GM18870 (cell line): ENCODE data around the gene CAPRIN1.
"Not testable (repeated sequence)": the region's sequence is repeated elsewhere in the genome, so short reads cannot be mapped to it uniquely, and the experiment has no call there.

ENCODE experiments used
- ATAC-seq: cut with Tn5 transposase; IDR thresholded peaks from one replicate; pipeline ENCODE4 v1.9.1; 2021; ENCODE audit warnings: moderate library complexity; ENCODE audit not compliant: unreplicated experiment

The CAPRIN1 gene

DNA sequence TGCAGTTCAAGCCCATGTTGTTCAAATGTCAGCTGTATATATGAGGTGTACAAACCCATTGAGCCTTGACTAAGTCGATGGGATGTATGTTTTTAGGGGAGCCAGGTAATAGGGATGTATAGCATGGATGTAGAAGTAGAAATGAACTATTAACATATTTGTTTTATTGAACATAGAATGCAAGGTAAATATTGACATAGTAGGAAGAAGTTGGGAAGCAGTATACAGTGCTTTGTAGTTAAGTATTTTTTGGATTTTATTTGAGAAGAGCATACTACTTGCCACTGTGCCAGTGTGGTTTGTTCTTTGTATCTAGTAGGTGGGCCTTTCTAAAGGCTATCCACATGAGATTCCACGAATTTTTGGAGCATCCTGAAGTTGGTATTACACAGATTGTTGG lies 33.1 kb downstream of the CAPRIN1 start:
- no peak for ATAC-seq

DNA sequence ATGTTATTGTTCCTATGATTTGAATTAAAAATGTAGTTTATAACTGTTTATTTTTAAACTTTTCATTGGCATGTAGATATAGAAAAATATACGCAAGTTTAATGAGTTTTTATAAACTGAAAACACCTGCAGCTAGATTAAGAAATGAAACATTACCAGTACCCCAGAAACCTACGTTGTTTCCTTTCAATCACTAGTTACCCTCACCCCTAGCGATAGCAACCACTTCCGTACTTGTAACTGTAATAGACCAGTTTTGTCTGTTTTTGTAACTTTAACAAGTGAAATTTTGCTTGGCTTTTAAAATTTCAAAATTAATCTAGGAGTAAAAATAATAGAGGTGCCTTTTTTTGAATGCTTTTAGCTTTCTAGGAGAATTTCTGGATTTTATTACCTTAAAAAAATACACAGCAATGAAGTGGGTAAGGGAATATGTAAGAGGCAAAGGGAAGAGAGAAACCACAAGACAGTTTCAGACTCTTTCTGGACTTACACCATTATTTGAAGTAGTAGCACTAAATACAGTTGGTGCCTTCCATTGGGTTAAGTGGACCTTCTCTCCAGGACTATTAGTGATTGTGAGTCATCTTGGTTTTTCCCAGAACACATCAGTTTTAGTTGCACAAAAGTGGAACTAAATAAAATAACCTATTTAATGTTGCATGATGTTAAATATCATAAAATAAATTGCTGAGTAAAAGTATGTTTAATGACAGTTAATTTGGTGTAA lies 35.2 kb downstream of the CAPRIN1 start:
- ATAC-seq, result no peak

DNA sequence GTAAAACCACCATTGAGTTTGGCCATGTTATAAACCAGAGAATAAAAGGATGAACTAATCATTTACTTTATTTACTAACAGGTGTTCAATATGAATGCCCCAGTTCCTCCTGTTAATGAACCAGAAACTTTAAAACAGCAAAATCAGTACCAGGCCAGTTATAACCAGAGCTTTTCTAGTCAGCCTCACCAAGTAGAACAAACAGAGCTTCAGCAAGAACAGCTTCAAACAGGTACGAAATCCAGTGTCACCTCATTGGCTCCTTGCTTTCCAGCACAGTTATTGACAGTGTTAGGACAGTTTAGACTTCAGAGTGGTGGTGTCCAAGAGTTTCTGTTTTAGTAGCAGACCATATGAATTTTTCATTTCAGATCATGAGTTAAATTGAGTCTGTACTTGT lies 40.3 kb downstream of the CAPRIN1 start:
- ATAC-seq, result no peak

GRCh38 chr11:34094900-34095299 lies 43.4 kb downstream of the CAPRIN1 start:
- not testable (repeated sequence) for ATAC-seq

DNA sequence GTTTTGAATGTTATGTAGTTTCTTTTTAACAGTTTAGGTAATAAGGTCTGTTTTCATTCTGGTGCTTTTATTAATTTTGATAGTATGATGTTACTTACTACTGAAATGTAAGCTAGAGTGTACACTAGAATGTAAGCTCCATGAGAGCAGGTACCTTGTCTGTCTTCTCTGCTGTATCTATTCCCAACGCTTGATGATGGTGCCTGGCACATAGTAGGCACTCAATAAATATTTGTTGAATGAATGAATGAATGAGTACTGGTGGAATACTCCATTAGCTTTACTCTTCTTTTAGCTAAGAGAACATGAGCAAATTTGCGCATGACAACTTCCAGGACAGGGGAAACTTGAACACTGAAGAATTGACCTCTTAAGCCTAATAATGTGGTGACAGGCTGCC lies 47.3 kb downstream of the CAPRIN1 start:
- ATAC-seq, result no peak

- ATAC-seq, result no peak
Observed at GRCh38 chr11:34104680-34105078, 53.1 kb downstream of the CAPRIN1 start.

GRCh38 chr11:34105079-34105956 lies 53.8 kb downstream of the CAPRIN1 start, which contains the start of gene NAT10:
Gene NAT10, plus strand, starts transcription at chr11:34105629. Its CDS starts 2,597 bp downstream, at chr11:34108226.
- peak; percentile 86 for ATAC-seq

DNA sequence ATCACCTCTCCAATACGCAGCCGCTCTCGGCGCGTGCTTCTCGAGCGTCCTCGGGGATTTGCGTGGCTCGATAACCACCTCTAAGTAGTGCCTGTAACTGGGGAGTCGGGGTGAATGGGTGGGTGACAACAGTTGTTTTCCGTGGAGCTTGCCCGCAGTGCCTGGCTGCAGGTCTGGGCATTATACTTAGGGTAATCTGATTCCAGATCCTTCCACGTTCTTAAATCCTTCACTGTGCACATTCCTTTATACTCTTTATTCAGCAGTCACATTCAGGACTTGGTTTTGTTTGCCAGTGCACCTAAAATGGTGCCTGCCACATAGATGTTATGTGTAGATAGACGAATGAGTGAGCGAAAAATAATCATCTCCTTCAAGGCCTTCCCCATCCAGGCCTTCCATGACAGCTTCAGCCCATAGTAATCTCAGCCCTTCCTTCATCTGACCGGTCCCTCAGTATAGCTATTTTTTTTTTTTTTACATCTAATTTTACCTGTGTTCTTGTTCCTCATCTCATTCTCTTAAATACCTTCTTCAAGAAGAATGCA lies 54.5 kb downstream of the CAPRIN1 start:
- no peak for ATAC-seq

- ATAC-seq, result no peak
Observed at GRCh38 chr11:34111722-34112270, 60.3 kb downstream of the CAPRIN1 start.

DNA sequence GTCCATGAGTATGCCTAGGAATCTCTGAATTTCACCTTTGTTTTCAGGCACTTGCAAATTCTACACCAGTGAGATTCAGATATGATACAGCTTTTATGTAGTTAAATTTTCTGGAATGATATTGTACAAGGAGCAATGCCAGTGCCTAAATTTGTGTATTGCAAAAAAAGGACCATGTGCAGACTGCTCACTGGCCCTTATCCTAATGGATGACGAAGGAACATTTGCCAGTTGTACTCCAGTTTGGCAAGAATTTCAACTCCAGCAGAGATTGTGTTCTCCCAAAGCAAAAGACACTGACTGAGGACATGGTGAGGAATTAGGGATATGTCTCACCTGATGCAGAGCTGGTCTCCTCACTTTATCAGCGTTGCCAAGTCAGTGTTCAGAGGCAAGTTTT lies 62.5 kb downstream of the CAPRIN1 start:
- ATAC-seq, result no peak

- no peak for ATAC-seq
Observed at GRCh38 chr11:34114471-34114870, 62.9 kb downstream of the CAPRIN1 start.

DNA sequence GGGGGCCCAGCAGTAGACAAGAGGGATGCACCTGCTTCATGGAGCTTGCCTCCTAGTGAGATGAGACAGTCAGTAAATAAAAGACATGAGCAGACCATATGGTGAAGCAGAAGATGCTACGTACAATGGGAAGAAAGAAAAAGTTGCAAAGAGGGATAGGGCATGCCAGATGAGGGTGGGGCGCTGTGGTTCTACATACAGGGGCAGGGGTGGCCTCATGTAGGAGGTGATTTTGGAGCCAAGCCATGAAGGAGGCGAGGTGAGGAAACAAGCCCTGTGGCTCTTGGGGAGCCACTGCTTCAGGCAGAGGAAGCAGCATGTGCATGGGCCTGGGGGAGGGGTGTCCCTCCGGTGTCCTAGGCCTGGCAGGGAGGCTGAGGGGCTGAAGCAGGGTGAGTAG lies 69.1 kb downstream of the CAPRIN1 start:
- no peak for ATAC-seq

- no peak for ATAC-seq
Observed at GRCh38 chr11:34124885-34125668, 73.5 kb downstream of the CAPRIN1 start.

DNA sequence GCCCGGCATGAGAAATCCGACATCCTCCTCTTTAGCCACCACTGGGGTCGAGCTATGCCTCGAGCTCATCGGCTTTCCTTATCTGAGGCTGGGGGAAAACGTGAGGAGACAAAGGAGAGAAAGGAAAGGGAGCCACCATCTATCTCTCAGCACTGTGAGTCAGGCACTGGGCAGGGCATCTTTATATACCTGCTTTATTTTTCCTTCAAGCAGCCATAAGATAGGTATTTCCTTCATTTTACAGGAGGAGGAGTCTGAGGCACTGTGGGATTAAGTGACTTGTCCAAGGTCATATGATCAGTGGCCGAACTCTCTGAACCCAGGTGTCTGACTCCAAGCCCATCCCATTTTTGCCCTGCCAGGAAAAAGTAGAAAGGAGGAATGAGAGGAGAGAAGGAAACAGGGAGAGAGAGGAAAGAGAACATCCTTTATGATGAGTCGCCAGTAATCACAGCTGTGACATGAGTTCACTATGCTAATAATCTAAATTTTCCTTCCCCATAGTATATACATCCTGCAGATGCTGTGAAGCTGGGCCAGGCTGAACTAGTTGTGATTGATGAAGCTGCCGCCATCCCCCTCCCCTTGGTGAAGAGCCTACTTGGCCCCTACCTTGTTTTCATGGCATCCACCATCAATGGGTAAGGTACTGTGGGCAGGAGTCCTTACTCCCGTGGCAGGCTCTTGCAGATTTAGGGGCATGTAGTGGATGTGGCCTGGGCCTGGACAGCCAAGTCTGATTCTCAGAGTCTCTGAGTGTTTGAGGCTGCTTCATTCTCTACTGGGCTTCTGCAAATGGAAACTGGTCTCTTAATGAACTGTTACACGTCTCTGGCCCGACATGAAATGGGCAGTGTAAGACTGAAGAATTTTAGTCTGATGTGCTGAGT lies 75.7 kb downstream of the CAPRIN1 start:
- ATAC-seq, result no peak

DNA sequence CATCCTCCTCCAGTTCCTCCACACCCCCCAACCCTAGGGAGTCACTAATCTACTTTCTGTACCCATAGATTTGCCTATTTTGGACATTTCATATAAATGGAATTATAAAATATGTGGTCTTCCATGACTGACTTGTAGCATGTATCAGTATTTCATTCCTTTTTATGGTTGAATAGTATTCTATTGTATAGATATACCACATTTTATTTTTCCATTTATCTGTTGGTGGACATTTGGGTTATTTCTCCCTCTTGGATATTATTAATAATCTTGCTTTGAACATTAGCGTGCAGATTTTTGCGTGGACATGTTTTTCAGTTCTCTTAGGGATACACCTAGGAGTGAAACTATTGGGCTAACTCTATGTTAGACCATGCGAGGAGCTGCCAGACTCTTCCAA lies 77.3 kb downstream of the CAPRIN1 start:
- ATAC-seq, result no peak

GRCh38 chr11:34132261-34132965 lies 80.9 kb downstream of the CAPRIN1 start:
- ATAC-seq, result no peak

DNA sequence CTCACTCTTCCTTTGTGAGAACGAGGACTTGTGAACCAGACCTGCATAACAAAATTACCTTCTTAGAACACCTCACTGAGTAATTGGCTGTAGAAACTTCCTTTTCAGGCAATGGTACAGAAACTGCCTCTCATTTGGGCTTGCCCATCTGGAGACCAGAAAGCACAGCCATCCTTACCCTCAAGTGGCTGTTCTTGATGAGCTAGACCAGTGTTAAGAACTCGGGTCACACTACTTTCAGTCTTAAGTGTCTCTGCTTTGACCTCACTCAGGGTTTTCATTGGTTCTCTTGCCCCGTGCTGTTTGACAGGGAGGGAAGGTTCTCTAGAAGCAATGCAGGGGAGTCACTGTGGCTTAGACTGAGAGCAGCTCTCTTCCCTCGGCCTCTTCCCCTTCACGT lies 83.2 kb downstream of the CAPRIN1 start:
- ATAC-seq, result no peak

GRCh38 chr11:34135439-34135838 lies 83.9 kb downstream of the CAPRIN1 start:
- ATAC-seq, result no peak

GRCh38 chr11:34136420-34136819 lies 84.9 kb downstream of the CAPRIN1 start:
- no peak for ATAC-seq
